Stimulated activated CD4-positive, alpha-beta T cell treated with anti-CD3 and anti-CD28 coated beads, Interleukin-4, amount 100 ng/mL, for 48 hours (primary cell): ENCODE results near the gene MLN.

ENCODE experiments used
- DNase-seq, 2 donors: peaks; one replicate each; pipeline ENCODE4 v3.0.0-alpha.2; 2020; ENCODE audit warnings: low read depth in 2 of 2

The MLN gene

DNA sequence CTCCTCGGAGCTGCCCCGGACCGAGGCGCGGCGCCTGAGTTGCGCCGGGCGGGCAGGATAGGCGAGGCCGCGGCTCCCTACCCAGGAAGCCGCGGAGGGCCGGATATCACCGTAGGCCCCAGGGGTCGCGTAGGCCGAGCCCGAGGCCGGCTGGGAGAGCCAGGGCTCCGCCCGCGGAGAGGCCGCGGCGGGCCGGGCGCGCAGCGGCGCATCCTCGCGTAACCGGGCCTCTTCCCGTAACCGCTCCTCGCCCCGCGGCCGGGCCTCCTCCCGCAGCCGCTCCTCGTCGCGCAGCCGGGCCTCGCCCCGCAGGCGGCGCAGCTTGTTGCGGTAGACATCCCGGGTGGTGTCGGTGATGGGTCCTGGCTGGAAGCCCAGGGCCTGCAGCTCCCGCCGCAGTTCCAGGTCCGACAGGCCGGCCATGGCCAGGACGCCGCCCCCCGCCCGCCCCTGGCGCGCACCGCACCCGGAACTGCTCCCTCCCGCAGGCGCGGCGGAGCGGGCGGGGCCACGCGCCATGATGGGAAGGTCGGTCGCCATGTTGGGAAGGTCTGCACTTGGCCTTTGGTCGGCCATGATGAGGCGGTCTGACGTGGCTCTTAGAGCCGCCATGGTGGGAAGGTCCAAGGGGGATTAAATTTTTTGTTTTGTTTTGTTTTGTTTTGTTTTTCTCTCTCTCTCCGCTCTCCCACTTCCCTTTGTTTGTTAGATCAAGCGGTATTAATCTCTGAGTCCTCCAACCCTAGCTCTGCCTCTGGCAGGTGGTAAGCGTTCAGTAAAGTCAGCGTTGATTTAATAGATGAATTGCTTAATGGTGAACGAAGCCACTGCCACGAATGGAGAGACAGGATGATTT lies 14.9 kb downstream of the MLN start, which contains the start of gene LEMD2:
LEMD2 (minus strand) TSS at position 437 of the 856 bp plus-strand sequence; CDS start at position 423, 14 bp downstream.
- DNase-seq = peak; percentile 86 to 91

DNA sequence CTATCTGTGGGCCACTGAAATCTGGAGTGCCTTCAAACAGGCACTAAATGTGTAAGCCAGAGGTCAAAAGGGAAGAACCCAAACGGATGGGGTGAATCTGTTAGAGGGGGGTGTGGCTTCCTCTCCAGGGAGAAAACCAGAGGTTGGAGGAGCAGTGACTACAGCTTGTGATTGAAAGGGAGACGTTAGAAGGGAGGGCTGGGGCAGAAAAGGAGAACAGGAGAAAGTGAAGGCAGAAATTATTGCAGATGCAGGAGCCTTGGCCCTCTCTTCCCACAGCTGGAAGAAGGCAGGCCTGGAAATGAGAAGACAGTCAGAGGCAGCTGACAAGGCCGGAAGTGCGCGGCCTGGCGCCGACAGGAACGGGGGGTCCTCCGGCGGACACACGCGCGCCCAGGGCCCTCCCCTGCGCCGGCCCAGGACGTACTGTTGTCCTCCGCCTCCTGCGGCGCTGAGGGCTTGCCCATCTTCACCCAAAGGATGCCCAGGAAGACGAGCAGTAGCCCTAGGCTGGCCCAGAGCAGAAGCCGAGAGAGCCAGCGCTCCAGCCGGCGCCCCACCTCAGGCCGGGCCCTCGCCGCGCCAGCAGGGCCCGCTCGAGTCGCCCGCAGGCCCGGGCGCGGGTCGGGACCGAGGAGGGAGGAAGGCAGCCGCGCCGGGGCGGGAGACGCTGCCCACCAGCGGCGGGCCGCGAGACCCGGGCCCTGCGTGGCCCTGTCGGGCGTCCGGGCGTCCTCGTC lies 15.7 kb downstream of the MLN start:
- peak; percentile 34 to 41 for DNase-seq

DNA sequence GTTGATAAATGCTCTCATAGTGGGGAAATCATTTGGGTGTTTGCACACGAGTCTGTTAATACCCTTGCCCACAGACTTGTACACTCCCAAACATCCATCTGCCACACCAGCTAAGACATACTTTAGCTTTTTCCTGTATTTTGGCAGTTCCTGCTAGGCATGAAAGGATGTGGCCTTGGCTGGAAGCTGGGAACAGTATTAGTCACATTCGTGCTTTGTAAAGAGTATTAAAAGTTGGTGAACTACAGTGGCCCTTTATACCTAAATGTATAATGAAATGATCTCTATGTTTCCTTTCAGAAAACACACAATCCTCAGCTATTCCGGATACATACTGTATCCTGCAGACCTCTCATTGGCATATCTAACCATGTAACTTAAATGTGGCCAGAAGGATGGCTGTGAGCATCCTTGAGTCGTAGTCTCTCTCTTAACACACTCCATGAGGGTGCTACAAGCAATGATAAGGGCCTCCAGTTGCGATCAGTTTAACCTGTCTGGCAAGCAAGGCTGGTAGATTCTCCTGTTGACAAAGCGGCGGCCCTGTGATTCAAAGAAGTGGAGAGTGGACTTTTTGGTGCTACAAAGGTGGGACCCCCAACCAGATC lies 16.4 kb downstream of the MLN start:
- DNase-seq = no peak

DNA sequence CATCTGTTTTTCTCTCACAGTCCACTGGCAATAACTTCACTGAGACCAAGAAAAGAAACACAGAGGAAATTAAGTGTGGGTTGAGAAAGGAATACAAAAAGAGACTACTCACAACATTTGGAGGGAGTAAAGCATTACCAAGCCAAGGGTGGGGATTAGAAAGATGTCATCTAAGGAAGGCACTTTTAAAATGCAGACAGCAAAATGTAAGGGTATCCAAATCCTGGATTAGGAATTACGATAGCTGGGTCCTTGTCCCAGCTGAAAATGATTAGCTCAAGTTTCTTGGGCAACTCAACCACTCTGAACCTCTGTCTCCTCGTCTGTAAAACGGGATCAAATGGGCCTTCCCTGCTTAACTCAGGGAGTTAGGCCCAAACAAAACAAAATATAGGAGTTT lies 17.1 kb downstream of the MLN start:
- DNase-seq = no peak

DNA sequence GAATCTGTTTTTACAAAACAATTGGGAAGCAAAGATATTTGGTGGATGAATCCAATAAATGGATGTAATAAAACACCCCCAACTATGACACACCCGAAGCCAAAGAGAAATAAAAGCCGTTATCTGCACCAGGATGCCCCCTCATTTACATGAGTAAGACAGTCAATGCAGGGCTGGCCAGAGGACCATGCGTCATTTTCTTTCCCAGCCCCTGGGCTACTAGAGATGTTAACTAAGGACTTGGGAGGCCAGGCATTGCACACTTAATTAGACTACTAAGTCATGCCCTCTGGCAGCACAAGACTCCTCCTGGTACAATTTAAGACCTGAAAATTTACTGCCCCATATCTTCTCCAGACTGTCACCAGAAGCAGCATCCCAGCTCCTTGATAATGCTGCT lies 18.0 kb downstream of the MLN start:
- no peak for DNase-seq

DNA sequence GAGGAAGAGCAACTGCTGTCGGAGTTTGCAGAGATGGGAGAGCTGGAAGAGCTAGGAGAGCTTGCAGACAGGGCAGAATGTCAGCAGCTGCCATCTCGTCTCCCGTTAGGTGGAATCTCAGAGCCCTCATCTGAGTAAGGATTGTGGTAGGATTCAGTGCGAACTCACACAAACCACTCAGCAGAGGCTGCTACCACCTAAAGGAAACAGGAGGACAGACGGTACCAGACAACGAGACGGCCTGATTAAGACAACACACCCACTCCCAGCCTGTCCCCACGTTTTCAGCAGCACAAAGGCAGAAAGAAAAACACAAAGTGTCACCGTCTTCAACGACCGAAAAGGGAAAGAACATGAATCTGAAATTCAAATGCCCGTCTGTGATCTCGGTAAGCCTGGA lies 19.0 kb downstream of the MLN start:
- no peak for DNase-seq

DNA sequence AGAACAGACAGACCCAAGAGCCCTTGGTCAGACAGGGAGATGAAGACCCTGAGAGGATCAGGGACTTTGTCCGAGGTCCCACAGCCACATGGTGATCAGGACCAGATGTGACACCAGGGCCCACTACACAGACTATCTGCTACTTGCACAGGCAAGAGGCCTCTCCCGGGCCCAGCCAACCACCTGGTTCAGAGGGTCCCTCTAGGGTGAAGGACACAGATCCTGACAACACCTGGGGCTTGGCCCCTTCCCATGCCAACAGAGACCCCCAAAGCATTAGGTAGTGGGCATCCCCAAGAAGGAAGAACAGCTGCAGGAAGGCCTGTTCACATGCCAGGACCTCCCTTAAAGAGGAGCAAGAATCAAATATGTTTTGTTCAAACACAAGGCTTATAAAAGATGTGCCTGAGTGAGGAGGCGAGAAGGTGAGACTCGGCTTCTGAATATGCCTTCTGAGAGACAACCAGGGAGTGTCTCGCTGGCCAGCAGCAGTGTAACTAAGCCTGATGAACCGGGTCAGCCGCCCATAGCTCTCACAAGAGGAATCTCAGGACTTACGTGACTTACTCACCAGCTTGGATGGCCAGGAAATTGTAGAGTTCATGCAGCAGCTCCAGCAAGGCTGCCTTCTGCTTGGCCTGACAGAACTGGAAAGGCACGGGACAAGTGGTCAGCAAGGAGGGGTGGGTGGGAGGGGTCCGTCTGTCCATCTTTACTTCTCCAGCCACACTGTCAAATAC lies 19.9 kb downstream of the MLN start:
- no peak for DNase-seq

DNA sequence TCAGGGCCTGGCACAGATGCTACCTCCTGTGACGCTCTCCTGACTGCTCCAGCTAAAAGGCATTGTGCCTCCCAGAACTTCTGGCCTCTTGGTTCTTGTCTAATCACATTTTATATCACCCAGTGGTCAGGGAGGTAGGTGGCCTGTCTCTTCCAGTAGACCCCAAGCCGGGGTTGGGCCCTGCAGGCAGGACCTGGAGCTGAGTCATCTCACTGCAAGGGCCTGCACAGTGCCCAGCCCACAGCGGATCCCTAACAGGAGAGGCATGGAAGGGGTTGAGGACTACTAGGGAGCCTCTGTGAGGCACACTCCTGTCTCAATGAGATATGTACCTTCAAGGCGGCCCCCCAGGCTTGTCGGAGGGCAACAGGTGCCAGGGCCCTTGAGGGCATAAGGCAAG lies 21.2 kb downstream of the MLN start:
- DNase-seq = no peak

DNA sequence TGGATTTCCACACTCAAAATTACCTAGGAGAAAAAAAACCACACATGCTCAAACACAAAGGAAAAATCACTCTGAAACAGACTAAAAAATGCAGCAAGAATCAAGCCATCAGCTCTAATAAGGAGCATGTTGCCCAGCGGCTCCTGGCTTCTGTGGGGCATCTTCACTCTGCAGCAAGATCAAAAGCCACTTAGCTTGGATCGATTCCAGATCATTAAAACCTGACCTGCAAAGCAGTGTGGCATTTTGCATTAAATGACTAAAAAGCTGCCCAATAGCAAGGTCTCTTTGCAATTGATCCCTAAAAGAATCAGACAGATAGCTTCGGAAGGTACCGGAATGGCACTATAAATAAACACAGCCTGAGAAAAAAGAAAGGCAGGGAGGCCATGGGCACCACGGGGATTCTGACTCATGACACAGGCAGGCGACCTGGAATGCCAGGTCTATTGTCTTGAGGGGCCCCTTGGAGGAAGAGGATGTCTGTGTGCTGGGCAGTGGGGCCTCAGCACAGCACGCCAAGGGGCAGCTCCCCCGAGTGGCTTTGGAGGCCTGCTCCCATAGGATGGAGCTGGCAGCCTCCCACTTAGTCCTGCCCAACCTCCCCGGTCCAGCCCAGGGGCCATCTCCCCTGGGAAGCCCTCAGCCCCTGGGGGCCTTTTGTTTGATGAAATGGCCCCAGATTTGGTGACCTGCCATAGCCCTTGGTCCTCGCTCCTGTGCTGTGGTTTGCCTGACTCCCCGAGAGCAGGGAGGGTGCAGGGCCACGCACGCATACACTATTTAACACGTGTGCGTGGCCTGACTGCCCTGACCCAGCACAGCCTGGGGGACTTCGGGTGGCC lies 22.4 kb downstream of the MLN start:
- DNase-seq = no peak

DNA sequence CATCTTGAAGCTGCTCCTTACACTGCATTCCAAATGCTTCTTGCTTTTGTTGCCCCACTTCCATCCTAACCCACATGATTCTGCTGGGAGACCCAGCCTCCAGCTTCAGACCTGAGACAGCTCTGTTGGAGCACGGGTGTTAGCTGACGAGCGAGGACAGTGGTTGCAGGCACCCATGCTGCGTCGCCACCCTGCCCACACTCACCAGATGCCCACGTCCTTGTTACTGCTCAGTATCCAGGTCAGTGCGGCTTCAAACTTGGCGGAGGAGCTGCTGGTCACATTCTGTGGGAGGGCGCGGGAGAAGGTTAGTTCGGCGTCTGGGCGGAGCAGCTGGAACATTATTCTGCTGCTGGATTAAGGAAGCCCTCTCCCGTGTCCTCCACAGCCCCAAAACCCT lies 23.9 kb downstream of the MLN start:
- DNase-seq = no peak

DNA sequence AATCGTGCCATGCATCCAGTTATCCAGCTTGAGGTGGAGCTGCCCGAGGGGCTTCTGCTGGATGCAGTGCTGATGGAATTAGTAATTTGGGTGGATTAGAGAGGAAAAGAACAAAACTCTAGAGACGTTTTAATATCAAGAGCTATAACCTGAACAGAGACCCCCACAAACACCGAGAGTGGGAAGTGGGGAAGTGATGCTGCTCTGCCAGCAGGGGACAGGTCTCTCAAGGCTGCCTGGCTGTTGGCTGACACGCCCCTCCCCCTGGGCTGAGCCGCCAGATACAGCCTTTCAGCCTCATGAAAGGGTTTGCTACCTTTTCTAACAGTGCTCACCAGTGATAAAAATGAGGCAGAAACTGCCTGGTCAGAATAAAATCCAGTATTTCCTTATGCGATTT lies 24.5 kb downstream of the MLN start:
- no peak for DNase-seq

DNA sequence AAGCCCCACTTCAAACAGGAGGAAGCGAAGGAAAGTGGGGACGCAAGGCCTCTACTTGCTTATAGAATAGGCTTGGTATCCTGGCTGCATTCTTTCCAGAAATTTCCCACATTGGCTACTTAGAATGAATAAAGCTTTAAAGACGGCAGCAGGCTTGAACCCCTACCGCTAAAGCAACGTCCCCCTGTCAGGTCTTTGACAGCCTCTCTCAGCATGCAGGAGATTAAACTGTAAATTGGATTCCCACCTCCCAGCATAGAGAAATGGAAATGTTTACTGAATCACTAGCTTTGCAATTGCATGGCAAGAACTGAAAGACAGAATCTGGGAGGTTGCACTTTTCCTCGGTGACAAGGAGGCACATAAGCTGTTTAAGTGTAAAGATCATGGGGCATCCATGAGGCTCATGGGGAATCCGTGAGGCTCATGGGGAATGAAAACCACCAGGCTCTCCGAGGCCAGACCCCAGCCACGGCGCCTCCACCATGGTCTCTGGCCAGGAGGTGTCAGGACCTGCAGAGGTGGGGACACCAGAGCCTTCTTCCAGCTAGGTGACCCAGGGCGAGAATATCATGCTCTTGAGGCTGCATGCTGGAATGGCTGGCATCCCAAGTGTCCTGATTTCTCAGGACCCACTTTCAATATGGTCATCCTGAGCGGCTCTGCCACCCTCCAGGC lies 25.2 kb downstream of the MLN start:
- no peak for DNase-seq

DNA sequence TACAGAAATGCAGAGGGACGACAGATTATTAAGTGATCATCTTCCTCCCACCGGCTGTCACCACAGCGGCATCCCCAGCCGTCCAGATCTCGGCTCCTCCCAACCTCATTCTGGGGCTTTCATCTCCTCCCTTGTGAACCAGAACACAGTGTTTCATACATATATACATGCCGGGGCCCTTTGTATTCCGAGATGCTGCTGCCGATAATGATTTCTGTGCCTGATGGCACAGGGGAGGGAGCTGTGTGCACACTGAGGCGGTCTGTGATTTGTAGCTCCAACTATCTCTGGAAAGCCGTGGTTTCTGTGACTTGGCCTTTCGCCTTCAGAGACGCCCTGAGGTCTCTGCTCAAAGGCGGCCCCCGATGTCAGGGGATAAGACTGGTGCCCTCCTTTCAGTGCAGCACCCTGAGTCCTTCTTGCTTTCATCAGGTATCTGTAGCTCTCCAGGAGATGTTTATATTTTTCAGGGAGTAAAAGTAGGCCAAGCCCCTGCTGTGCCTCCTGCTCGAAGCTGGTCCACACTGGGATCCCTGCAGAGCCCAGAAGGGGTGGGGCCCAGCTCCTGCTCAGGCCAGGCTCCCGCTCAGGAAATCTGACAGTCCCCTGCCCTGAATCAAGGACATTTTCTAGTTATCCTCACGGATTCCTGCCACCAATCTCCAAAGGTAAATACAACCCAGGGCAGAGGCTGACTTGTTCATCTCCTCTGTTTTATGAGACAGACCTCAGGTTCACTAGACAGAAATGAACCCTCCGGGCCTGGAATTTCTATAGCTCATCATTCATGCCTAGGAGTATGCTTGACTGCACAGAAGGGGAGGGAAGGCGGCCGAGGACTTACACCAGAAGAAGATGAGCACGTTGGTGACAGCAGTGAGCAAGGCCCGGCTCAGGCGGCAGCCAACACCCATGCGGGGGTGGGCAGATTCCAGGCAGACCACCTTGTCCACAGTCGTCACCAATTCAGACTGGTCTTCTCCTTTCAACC lies 26.1 kb downstream of the MLN start:
- DNase-seq = no peak

DNA sequence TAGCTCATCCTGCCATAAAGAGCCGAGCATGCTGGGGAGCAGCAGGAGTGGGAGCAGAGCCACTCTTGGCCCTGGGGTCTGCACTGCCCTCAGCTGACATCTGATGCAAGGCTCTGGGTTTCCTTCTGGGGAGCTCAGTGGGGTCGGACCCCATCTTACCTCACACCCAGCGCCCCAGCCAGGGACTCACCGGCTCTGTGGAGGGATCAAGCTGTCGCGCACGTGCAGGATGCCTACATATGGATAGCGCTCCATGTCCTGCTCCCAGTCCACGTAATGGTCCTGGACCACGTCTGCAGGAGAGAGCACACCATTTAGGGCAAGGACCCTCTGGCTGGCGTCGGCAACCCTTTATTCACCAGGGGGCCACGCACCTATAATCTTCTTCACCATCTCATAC lies 27.0 kb downstream of the MLN start:
- no peak for DNase-seq

DNA sequence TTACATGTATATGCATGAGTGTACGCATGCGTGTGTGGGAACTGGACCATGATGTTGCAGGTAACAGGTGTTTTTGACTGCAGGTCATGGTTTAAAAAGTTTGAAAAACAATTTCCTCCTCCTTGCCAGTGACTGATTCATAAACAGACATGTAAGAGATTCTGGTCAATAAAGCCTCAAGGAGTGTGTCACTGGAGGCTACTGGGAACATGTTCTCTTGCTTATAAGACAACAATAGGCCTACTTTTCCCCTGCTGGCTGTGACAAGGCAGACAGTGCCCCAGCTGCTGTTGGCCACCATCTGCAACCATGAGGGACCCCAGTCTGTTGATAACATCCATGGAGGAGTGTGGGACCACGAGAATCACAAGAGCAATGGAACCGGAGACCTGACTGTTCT lies 27.6 kb downstream of the MLN start:
- no peak for DNase-seq

DNA sequence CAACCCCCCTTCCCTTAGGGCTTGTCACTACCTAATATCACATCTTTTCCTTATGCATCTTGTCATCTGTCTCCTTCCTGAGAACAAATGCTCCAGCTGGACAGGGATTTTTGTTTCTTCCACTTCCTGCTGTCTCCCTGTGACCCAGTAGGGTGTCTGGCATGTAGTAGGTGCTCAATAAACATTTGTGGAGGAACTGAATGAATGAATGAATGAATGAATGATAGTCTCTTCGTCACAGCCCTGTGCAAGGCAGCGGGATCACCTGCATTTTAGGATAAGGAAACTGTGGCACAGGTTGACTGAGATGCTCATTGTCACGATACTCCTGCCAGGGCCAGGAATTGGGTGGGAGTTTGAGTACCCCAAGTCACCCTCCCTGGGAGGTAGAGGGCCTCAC lies 29.0 kb downstream of the MLN start:
- no peak for DNase-seq

DNA sequence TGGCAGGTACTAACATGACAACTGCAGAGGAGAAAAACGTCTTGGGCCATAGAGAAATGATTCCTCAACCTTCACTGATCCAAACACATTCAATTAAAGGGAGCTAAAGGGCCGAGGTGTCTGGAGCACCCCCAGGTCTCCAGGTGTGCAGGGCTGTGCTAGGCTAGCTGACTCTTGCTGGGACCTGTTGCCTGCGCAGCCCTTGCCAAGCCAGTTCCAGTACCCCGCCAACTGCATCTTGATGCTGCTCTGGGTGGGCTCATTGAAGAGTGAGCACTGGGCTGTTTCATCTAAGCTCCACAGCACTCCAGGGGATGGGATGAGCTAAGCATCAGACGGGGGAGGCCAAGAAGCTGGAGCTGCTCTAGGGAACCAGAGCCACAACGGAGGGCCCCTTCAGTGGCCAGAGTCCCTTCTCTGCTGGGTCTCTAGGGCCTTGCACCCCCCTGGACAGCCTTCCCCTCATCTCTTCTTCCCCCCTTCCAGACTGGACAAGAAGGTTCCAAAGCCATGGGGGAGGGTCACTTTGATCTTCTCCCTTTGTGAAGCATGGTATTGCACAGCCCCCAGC lies 30.8 kb downstream of the MLN start:
- DNase-seq = no peak

DNA sequence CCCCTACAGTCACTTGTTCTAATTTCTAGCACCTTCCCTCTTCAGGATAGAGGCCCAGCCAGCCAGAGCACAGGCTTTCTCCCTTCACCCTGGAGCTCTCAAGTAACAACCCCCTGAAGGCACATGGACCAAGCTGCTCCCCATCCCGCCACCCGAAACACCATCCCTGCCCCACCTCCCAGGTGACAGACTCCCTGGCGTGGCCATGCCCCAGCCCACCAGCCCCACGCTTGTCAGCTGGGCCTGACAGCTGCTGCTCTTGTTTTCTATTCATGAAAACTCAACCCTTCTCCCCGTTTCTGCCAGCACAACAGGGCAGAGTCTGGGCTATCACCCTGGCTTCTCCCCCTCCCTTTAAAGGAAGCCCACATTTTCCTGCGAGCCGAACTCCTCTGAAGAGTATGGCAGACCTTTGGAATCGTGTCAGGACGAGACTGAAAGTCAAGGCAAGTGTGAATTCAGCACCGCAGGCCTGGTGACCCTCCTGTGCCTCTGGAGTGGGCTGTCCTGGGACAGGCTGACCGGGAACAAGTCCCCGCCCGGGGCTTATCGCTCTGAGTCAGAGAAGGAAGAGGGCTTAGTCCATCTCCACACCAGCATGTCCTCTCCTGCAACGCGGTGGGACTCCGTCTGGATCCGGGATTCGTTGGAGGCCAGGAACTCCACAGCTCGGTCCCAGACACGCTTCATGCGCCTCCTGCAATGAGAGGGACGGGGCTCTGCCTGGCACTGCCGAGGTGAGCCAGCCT lies 31.5 kb downstream of the MLN start:
- DNase-seq = no peak
